Epithelial cell of esophagus (primary cell): ENCODE measurements around the gene SMAD3.

Source experiments
- DNase-seq: peaks from one replicate; pipeline ENCODE4 v3.0.0; 2010; ENCODE audit warnings: low read depth
- H3K4me3 ChIP-seq: 2 replicates; pipeline ENCODE4 v1.5.1; 2011; ENCODE audit warnings: mild to moderate bottlenecking, low read length, control low read depth
- CTCF ChIP-seq: IDR thresholded peaks from 2 replicates; pipeline ENCODE4 v1.5.1; 2011; ENCODE audit warnings: low read depth, mild to moderate bottlenecking, low read length, control low read depth, inconsistent platforms; ENCODE audit not compliant: insufficient read depth; ENCODE audit errors: missing control alignments

SMAD3 gene

GRCh38 chr15:67036775-67037555 is 28.4 kb upstream of the SMAD3 start:
- no peak for DNase-seq
- no peak for TF ChIP-seq CTCF

GRCh38 chr15:67037694-67038093 is 27.7 kb upstream of the SMAD3 start:
- no peak for TF ChIP-seq CTCF
- DNase-seq, result no peak
- no peak overlapping the region for H3K4me3 ChIP-seq

More at GRCh38 chr15:67036775-67037555, 28.4 kb upstream of the SMAD3 start:
- H3K4me3 ChIP-seq, result no peak overlapping the region

GRCh38 chr15:67038736-67039135 is 26.7 kb upstream of the SMAD3 start:
- no peak for DNase-seq
- H3K4me3 ChIP-seq, result no peak overlapping the region
- TF ChIP-seq CTCF, result no peak

- peak; percentile 96 for DNase-seq
- no peak overlapping the region for H3K4me3 ChIP-seq
- TF ChIP-seq CTCF, result no peak
Observed at GRCh38 chr15:67039384-67040075, 25.9 kb upstream of the SMAD3 start.

- DNase-seq, result no peak
Observed at GRCh38 chr15:67040277-67040676, 25.1 kb upstream of the SMAD3 start.

GRCh38 chr15:67042551-67043142 is 22.8 kb upstream of the SMAD3 start:
- no peak for TF ChIP-seq CTCF
- H3K4me3 ChIP-seq, result no peak overlapping the region
- DNase-seq, result no peak

More at GRCh38 chr15:67040277-67040676, 25.1 kb upstream of the SMAD3 start:
- TF ChIP-seq CTCF, result no peak
- no peak overlapping the region for H3K4me3 ChIP-seq
